Caki2 (cell line): Measurements from ENCODE around the gene GLB1L. TPM values are rescaled to one million over a fixed set of nuclear protein-coding genes. Genes with fewer than 3 reads are reported as not detected.
"Not testable (repeated sequence)": the region's sequence is repeated elsewhere in the genome, so short reads cannot be mapped to it uniquely, and the experiment has no call there.

Source experiments
- DNase-seq: peaks from one replicate; pipeline ENCODE4 v3.0.0-alpha.2; 2015; ENCODE audit warnings: low read depth
- in situ Hi-C: cut with HindIII; loops from 2 replicates; pipeline ENCODE4 v1.10.0; 2016; ENCODE audit warnings: low sequenced_read_pairs, low pct_unique_long_range_greater_than_20kb, mixed read lengths
- total RNA-seq: library from RNA; depleted of rRNA; stranded (reverse); fragments of >200 nt; shearing (Covaris generic); gene quantifications from 2 replicates; pipeline ENCODE4 v1.2.3, GENCODE V29; 2014; ENCODE audit warnings: low replicate concordance

Gene GLB1L
- total RNA-seq, 1 experiment from 2014 or later, result 26.1 TPM

- in situ Hi-C loops, result no loop called here
- no peak for DNase-seq
These were observed 30.5 kb downstream of the GLB1L start for GRCh38 chr2:219214786-219215185.

- no peak for DNase-seq
- in situ Hi-C loops, result no loop called here
These were observed 31.1 kb downstream of the GLB1L start for GRCh38 chr2:219214141-219214540.

GRCh38 chr2:219213486-219214071 is 31.7 kb downstream of the GLB1L start:
- in situ Hi-C loops, result no loop called here
- no peak for DNase-seq

GRCh38 chr2:219213026-219213415 is 32.2 kb downstream of the GLB1L start:
- DNase-seq, result no peak
- in situ Hi-C loops, result no loop called here

GRCh38 chr2:219210886-219211362 is 34.3 kb downstream of the GLB1L start:
- no peak for DNase-seq
- in situ Hi-C loops, result no loop called here

GRCh38 chr2:219210196-219210885 is 34.9 kb downstream of the GLB1L start:
- no peak for DNase-seq
- in situ Hi-C loops, result no loop called here

- in situ Hi-C loops, result no loop called here
- DNase-seq, result no peak
These were observed 35.7 kb downstream of the GLB1L start for GRCh38 chr2:219209236-219210195.

GRCh38 chr2:219207884-219208740 is 37.1 kb downstream of the GLB1L start:
- in situ Hi-C loops, result no loop called here

GRCh38 chr2:219207134-219207883 is 37.9 kb downstream of the GLB1L start:
- no peak for DNase-seq
- in situ Hi-C loops, result no loop called here

More at GRCh38 chr2:219207884-219208740, 37.1 kb downstream of the GLB1L start:
- no peak for DNase-seq

- in situ Hi-C loops, result no loop called here
- DNase-seq, result peak; percentile 92
These were observed 38.7 kb downstream of the GLB1L start, which contains the start of gene ZFAND2B for GRCh38 chr2:219206328-219207133. TSS of gene ZFAND2B (plus strand) at chr2:219206782. CDS start at chr2:219206988, 206 bp downstream.

GRCh38 chr2:219205981-219206327 is 39.3 kb downstream of the GLB1L start:
- in situ Hi-C loops, result no loop called here

GRCh38 chr2:219205165-219205538 is 40.1 kb downstream of the GLB1L start:
- no peak for DNase-seq
- in situ Hi-C loops, result no loop called here

More at GRCh38 chr2:219205981-219206327, 39.3 kb downstream of the GLB1L start:
- no peak for DNase-seq

- DNase-seq, result no peak
- in situ Hi-C loops, result no loop called here
These were observed 40.6 kb downstream of the GLB1L start for GRCh38 chr2:219204425-219205164.

GRCh38 chr2:219201331-219201730 is 43.9 kb downstream of the GLB1L start:
- DNase-seq, in situ Hi-C loops: not testable (repeated sequence)

- DNase-seq, in situ Hi-C loops: not testable (repeated sequence)
These were observed 44.5 kb downstream of the GLB1L start for GRCh38 chr2:219200502-219201326.
